Breast epithelium (tissue), 3 donors: ENCODE results near the gene GIMAP5.

Experiments used
- POLR2A ChIP-seq: fragments of 450-650 bp; IDR thresholded peaks from one replicate; pipeline ENCODE4 v1.6.1; 2016; ENCODE audit warnings: antibody characterized with exemption, mild to moderate bottlenecking, moderate library complexity
- POLR2AphosphoS5 ChIP-seq, 3 donors: sonication (generic); formaldehyde crosslinking; IDR thresholded peaks; one replicate each; pipeline ENCODE4 v1.6.1; 2017; ENCODE audit warnings: antibody characterized with exemption in 3 of 3
- TF ChIP-seq, protein P1 (sequence below), 3 donors: fragments of 450-650 bp; IDR thresholded peaks; one replicate each; pipeline ENCODE4 v1.5.1; 2016 to 2017; ENCODE audit warnings: antibody characterized with exemption in 3 of 3, mild to moderate bottlenecking in 3 of 3, moderate library complexity in 3 of 3

DNA sequence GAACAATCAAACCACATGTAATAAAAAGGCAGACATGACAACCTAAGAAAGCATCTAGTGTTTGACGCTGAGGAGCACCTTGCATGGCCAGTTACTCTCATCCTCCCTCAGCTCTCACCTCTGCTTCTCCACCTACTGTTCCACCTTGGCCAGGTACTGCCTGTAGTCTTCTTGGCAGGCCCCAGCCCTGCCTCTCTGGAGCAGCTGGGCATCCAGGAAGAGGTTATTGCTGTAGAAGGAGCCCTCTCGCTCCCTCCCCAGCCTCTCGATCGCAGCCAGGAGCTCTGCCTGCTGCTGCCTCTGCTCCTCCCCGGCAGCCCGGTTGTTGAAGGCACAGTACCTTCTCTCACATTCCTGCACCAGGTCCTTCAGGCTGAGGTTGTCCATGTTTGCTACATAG, 9.7 kb downstream of the GIMAP5 start:
- TF ChIP-seq, protein P1, sequence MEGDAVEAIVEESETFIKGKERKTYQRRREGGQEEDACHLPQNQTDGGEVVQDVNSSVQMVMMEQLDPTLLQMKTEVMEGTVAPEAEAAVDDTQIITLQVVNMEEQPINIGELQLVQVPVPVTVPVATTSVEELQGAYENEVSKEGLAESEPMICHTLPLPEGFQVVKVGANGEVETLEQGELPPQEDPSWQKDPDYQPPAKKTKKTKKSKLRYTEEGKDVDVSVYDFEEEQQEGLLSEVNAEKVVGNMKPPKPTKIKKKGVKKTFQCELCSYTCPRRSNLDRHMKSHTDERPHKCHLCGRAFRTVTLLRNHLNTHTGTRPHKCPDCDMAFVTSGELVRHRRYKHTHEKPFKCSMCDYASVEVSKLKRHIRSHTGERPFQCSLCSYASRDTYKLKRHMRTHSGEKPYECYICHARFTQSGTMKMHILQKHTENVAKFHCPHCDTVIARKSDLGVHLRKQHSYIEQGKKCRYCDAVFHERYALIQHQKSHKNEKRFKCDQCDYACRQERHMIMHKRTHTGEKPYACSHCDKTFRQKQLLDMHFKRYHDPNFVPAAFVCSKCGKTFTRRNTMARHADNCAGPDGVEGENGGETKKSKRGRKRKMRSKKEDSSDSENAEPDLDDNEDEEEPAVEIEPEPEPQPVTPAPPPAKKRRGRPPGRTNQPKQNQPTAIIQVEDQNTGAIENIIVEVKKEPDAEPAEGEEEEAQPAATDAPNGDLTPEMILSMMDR (IDR thresholded peaks at IDR 0.05) = no peak
- no peak for TF ChIP-seq POLR2AphosphoS5 (IDR thresholded peaks at IDR 0.05)
- no peak for TF ChIP-seq POLR2A
